Left ventricle myocardium superior (tissue), 1 donor: ENCODE results near the gene NDC1. TPM values are rescaled to one million over a fixed set of nuclear protein-coding genes. Genes with fewer than 3 reads are reported as not detected.

ENCODE experiments used
- ATAC-seq: fragments of 200-7000 bp; cut with Tn5 transposase; one replicate; pipeline ENCODE4 v1.9.1; 2020; ENCODE audit warnings: mild to moderate bottlenecking, moderate library complexity
- DNase-seq: peaks from one replicate; pipeline ENCODE4 v3.0.0-alpha.2; 2020
- intact Hi-C: fragments of 100-400 bp; cut with micrococcal nuclease; formaldehyde crosslinking; loops from one replicate; pipeline ENCODE4 v1.11.0; 2022
- total RNA-seq: library from RNA; stranded (reverse); fragmentation: NEBNext Ultra II Directional; extraction: Animal tissue kit (Norgen Biotek cat#: 25700); gene quantifications from one replicate; pipeline ENCODE4 v1.2.1, GENCODE V29; 2021
- donor health status: DM: no; HTN: yes; CAD: no; lungs with severe emphysema.

Gene NDC1
- total RNA-seq, 1 donor from 2014 or later: 6.7 TPM

GRCh38 chr1:53737648-53738204, 100.4 kb downstream of the NDC1 start:
- ATAC-seq (peak; percentile 4), DNase-seq (peak; percentile 38)
- intact Hi-C loops: no loop called here

GRCh38 chr1:53736290-53736689, 101.8 kb downstream of the NDC1 start:
- intact Hi-C loops: no loop called here
- DNase-seq: no peak
- ATAC-seq: no peak

- intact Hi-C loops: no loop called here
- DNase-seq (no peak), ATAC-seq (no peak)
Measured at GRCh38 chr1:53735681-53736080, 102.4 kb downstream of the NDC1 start.

GRCh38 chr1:53735261-53735660, 102.8 kb downstream of the NDC1 start:
- intact Hi-C loops: no loop called here
- no peak for ATAC-seq

GRCh38 chr1:53734650-53735211, 103.4 kb downstream of the NDC1 start:
- DNase-seq (no peak), ATAC-seq (no peak)
- intact Hi-C loops: no loop called here

More at GRCh38 chr1:53735261-53735660, 102.8 kb downstream of the NDC1 start:
- no peak for DNase-seq

GRCh38 chr1:53733975-53734649, 104.0 kb downstream of the NDC1 start:
- ATAC-seq (no peak), DNase-seq (no peak)
- intact Hi-C loops: no loop called here

GRCh38 chr1:53733447-53733931, 104.6 kb downstream of the NDC1 start:
- intact Hi-C loops: no loop called here
- ATAC-seq (no peak), DNase-seq (no peak)

- no peak for ATAC-seq
- intact Hi-C loops: no loop called here
- DNase-seq: no peak
Measured at GRCh38 chr1:53732912-53733317, 105.2 kb downstream of the NDC1 start.

GRCh38 chr1:53732409-53732808, 105.7 kb downstream of the NDC1 start:
- intact Hi-C loops: no loop called here
- ATAC-seq: no peak
- no peak for DNase-seq

- no peak for ATAC-seq
- no peak for DNase-seq
- intact Hi-C loops: no loop called here
Measured at GRCh38 chr1:53731779-53732305, 106.3 kb downstream of the NDC1 start.

GRCh38 chr1:53731043-53731600, 107.0 kb downstream of the NDC1 start:
- no peak for DNase-seq
- no peak for ATAC-seq
- intact Hi-C loops: no loop called here

GRCh38 chr1:53730224-53730865, 107.8 kb downstream of the NDC1 start:
- intact Hi-C loops: no loop called here
- ATAC-seq: no peak

GRCh38 chr1:53729456-53730223, 108.5 kb downstream of the NDC1 start:
- DNase-seq: no peak
- intact Hi-C loops: no loop called here
- ATAC-seq: no peak

More at GRCh38 chr1:53730224-53730865, 107.8 kb downstream of the NDC1 start:
- no peak for DNase-seq

- DNase-seq: no peak
- no peak for ATAC-seq
Measured at GRCh38 chr1:53728702-53729455, 109.2 kb downstream of the NDC1 start.

GRCh38 chr1:53728196-53728595, 109.9 kb downstream of the NDC1 start:
- DNase-seq: no peak
- no peak for ATAC-seq
- intact Hi-C loops: no loop called here

More at GRCh38 chr1:53728702-53729455, 109.2 kb downstream of the NDC1 start:
- intact Hi-C loops: no loop called here

GRCh38 chr1:53727461-53728092, 110.5 kb downstream of the NDC1 start:
- intact Hi-C loops: no loop called here
- no peak for ATAC-seq
- DNase-seq: no peak

GRCh38 chr1:53726009-53726600, 112.0 kb downstream of the NDC1 start:
- DNase-seq (no peak), ATAC-seq (no peak)
- intact Hi-C loops: no loop called here
